Upper lobe of right lung (tissue), 1 donor: Measurements from ENCODE around the gene CDH4. TPM values are rescaled to one million over a fixed set of nuclear protein-coding genes. Genes with fewer than 3 reads are reported as not detected.

Experiments
- ATAC-seq: fragments of 200-7000 bp; cut with Tn5 transposase; one replicate; pipeline ENCODE4 v1.9.1; 2020; ENCODE audit warnings: mild to moderate bottlenecking, moderate library complexity
- DNase-seq: peaks from one replicate; pipeline ENCODE4 v3.0.0-alpha.2; 2020
- H3K27ac ChIP-seq: fragments of 200-600 bp; one replicate; pipeline ENCODE4 v1.8.0; 2022
- H3K27me3 ChIP-seq: fragments of 200-600 bp; one replicate; pipeline ENCODE4 v1.8.0; 2022; ENCODE audit warnings: mild to moderate bottlenecking
- H3K36me3 ChIP-seq: fragments of 200-600 bp; one replicate; pipeline ENCODE4 v1.8.0; 2022
- H3K4me1 ChIP-seq: fragments of 200-600 bp; one replicate; pipeline ENCODE4 v1.8.0; 2022
- H3K4me3 ChIP-seq: fragments of 200-600 bp; one replicate; pipeline ENCODE4 v1.8.0; 2022; ENCODE audit warnings: mild to moderate bottlenecking
- H3K9me3 ChIP-seq: fragments of 200-600 bp; one replicate; pipeline ENCODE4 v1.8.0; 2022
- CTCF ChIP-seq: fragments of 200-600 bp; IDR thresholded peaks from one replicate; pipeline ENCODE4 v1.8.0; 2022; ENCODE audit warnings: antibody characterized with exemption
- intact Hi-C: fragments of 100-400 bp; cut with DNase I; formaldehyde crosslinking; loops from one replicate; pipeline ENCODE4 v1.11.0; 2022
- total RNA-seq: library from RNA; stranded (reverse); fragmentation: NEBNext Ultra II Directional; extraction: Animal tissue kit (Norgen Biotek cat#: 25700); gene quantifications from one replicate; pipeline ENCODE4 v1.2.1, GENCODE V29; 2021
- donor health status: DM: no; HTN: yes; CAD: no; lungs with severe emphysema.

The CDH4 gene
- total RNA-seq, 1 donor from 2014 or later, result 0.23 TPM

GRCh38 chr20:61636531-61637116, 384.6 kb downstream of the CDH4 start:
- intact Hi-C loops, result no loop called here
- Histone ChIP-seq H3K9me3 (no peaks in the 10 kb centered on the region), H3K27me3 (peaks cover 8% of the 10 kb centered on the region), H3K36me3 (no peaks in the 10 kb centered on the region), H3K27ac (no peak overlapping the region), H3K4me1 (no peaks in the 10 kb centered on the region), H3K4me3 (no peak overlapping the region)
- TF ChIP-seq CTCF, result no peak
- DNase-seq (no peak), ATAC-seq (no peak)

GRCh38 chr20:61638802-61639585, 386.9 kb downstream of the CDH4 start:
- DNase-seq (no peak), ATAC-seq (no peak)
- Histone ChIP-seq H3K4me3 (no peak overlapping the region), H3K27ac (no peak overlapping the region), H3K36me3 (no peaks in the 10 kb centered on the region), H3K9me3 (no peaks in the 10 kb centered on the region), H3K4me1 (no peaks in the 10 kb centered on the region), H3K27me3 (peaks cover 8% of the 10 kb centered on the region)
- intact Hi-C loops, result no loop called here
- no peak for TF ChIP-seq CTCF

GRCh38 chr20:61640131-61640870, 388.2 kb downstream of the CDH4 start:
- no peak overlapping the region for H3K27ac ChIP-seq
- no peak for TF ChIP-seq CTCF
- DNase-seq (no peak), ATAC-seq (no peak)
- intact Hi-C loops, result no loop called here
- no peaks in the 10 kb centered on the region for H3K9me3 ChIP-seq
- no peak overlapping the region for H3K4me3 ChIP-seq
- no peaks in the 10 kb centered on the region for H3K36me3 ChIP-seq
- no peaks in the 10 kb centered on the region for H3K4me1 ChIP-seq
- peaks cover 8% of the 10 kb centered on the region for H3K27me3 ChIP-seq

GRCh38 chr20:61640871-61641245, 388.8 kb downstream of the CDH4 start:
- no peak for TF ChIP-seq CTCF
- H3K4me1 ChIP-seq, result no peaks in the 10 kb centered on the region
- no peak overlapping the region for H3K27ac ChIP-seq
- H3K27me3 ChIP-seq, result peaks cover 8% of the 10 kb centered on the region
- no peak for ATAC-seq
- no peak for DNase-seq
- H3K4me3 ChIP-seq, result no peak overlapping the region
- H3K9me3 ChIP-seq, result no peaks in the 10 kb centered on the region
- intact Hi-C loops, result no loop called here
- no peaks in the 10 kb centered on the region for H3K36me3 ChIP-seq

- intact Hi-C loops, result no loop called here
- Histone ChIP-seq H3K4me1 (no peaks in the 10 kb centered on the region), H3K36me3 (no peaks in the 10 kb centered on the region), H3K4me3 (no peak overlapping the region), H3K9me3 (no peaks in the 10 kb centered on the region), H3K27ac (no peak overlapping the region), H3K27me3 (no peaks in the 10 kb centered on the region)
- DNase-seq, result no peak
- ATAC-seq, result no peak
- TF ChIP-seq CTCF, result no peak
Measured at GRCh38 chr20:61643656-61644377, 391.8 kb downstream of the CDH4 start.
